HEK293 (cell line): ENCODE data around the gene EIF4G1.

Source experiments
- CTCF ChIP-seq: fragments of 450-650 bp; formaldehyde crosslinking; IDR thresholded peaks from 2 replicates; pipeline ENCODE4 v1.5.1; 2016; ENCODE audit warnings: missing biosample characterization, missing genetic modification characterization
- ZNF555 ChIP-seq: fragments of 450-650 bp; formaldehyde crosslinking; conservative IDR thresholded peaks from 2 replicates; pipeline ENCODE4 v1.5.1; 2017; ENCODE audit warnings: missing biosample characterization, mild to moderate bottlenecking, missing genetic modification characterization, inconsistent platforms

GRCh38 chr3:184317201-184317600, 2.8 kb downstream of the EIF4G1 start:
- TF ChIP-seq CTCF (tag by site-specific recombination) (no peak), ZNF555 (tag by site-specific recombination) (no peak)
